MM.1S (cell line): ENCODE measurements around the gene DLG4.

ENCODE experiments used
- DNase-seq: peaks from one replicate; pipeline ENCODE4 v3.0.0-alpha.2; 2015
- H2AFZ ChIP-seq: fragments of 300-600 bp; sonication (generic); 2 replicates; pipeline ENCODE4 v1.6.0; 2016; ENCODE audit warnings: antibody characterized with exemption, low read length
- H3F3A ChIP-seq: fragments of 300-600 bp; sonication (generic); 2 replicates; pipeline ENCODE4 v1.6.1; 2016; ENCODE audit warnings: mild to moderate bottlenecking, antibody characterized with exemption, low read length, moderate library complexity, mixed read lengths; ENCODE audit not compliant: insufficient read depth
- H3K27ac ChIP-seq: fragments of 300-600 bp; sonication (generic); 2 replicates; pipeline ENCODE4 v1.5.1; 2016; ENCODE audit warnings: mild to moderate bottlenecking, low read length
- H3K27me3 ChIP-seq: fragments of 300-600 bp; sonication (generic); replicated peaks from 2 replicates; pipeline ENCODE4 v1.6.0; 2016; ENCODE audit warnings: low read length; ENCODE audit not compliant: insufficient read depth
- H3K36me3 ChIP-seq: fragments of 300-600 bp; sonication (generic); replicated peaks from 2 replicates; pipeline ENCODE4 v1.6.1; 2016; ENCODE audit warnings: mild to moderate bottlenecking, low read length, mixed read lengths; ENCODE audit not compliant: insufficient read depth
- H3K4me1 ChIP-seq: fragments of 300-600 bp; sonication (generic); 2 replicates; pipeline ENCODE4 v1.6.1; 2016; ENCODE audit warnings: low read length, mixed read lengths
- H3K4me2 ChIP-seq: fragments of 300-600 bp; sonication (generic); 2 replicates; pipeline ENCODE4 v1.6.0; 2016; ENCODE audit warnings: low read depth, low read length
- H3K4me3 ChIP-seq: fragments of 300-600 bp; sonication (generic); 2 replicates; pipeline ENCODE4 v1.5.1; 2016; ENCODE audit warnings: low read length, mixed read lengths
- H3K79me2 ChIP-seq: fragments of 300-600 bp; sonication (generic); 2 replicates; pipeline ENCODE4 v1.6.1; 2016; ENCODE audit warnings: mixed run types, low read length, mixed read lengths
- H3K9ac ChIP-seq: fragments of 300-600 bp; sonication (generic); 2 replicates; pipeline ENCODE4 v1.6.1; 2016; ENCODE audit warnings: low read length, mixed read lengths
- H3K9me2 ChIP-seq: fragments of 300-600 bp; sonication (generic); replicated peaks from 2 replicates; pipeline ENCODE4 v1.6.1; 2016; ENCODE audit warnings: mild to moderate bottlenecking, low read length, mixed read lengths; ENCODE audit not compliant: insufficient read depth
- H3K9me3 ChIP-seq: fragments of 300-600 bp; sonication (generic); replicated peaks from 2 replicates; pipeline ENCODE4 v1.6.1; 2016; ENCODE audit warnings: mild to moderate bottlenecking, low read length, mixed read lengths; ENCODE audit not compliant: insufficient read depth
- H4K20me1 ChIP-seq: fragments of 300-600 bp; sonication (generic); 2 replicates; pipeline ENCODE4 v1.6.1; 2016; ENCODE audit warnings: mild to moderate bottlenecking, low read length, moderate library complexity, mixed read lengths; ENCODE audit not compliant: insufficient read depth
- CTCF ChIP-seq: fragments of 300-600 bp; sonication (generic); IDR thresholded peaks from 2 replicates; pipeline ENCODE4 v1.5.1; 2016; ENCODE audit warnings: antibody characterized with exemption, low read length, mixed read lengths
- EZH2 ChIP-seq: fragments of 300-600 bp; sonication (generic); optimal IDR thresholded peaks from 2 replicates; pipeline ENCODE3; 2017; ENCODE audit warnings: low read depth, mild to moderate bottlenecking, antibody characterized with exemption, low read length, mixed read lengths
- EZH2phosphoT487 ChIP-seq: fragments of 300-600 bp; sonication (generic); IDR thresholded peaks from 2 replicates; pipeline ENCODE4 v1.6.1; 2018; ENCODE audit warnings: antibody characterized with exemption, low read length

Gene DLG4

GRCh38 chr17:7242717-7243452 is 23.2 kb upstream of the DLG4 start:
- Histone ChIP-seq H3K36me3 (0 out of 2 replicates have a peak, but pooled peaks cover 3% of the 10 kb centered on the region), H2AFZ (peak overlapping the region; percentile 84), H3K9ac (peak overlapping the region; percentile 91), H3K27ac (peak overlapping the region; percentile 75), H3K9me3 (no peaks in the 10 kb centered on the region), H4K20me1 (no peaks in the 10 kb centered on the region), H3F3A (peaks cover 42% of the 10 kb centered on the region), H3K4me3 (peak overlapping the region; percentile 96), H3K27me3 (no peaks in the 10 kb centered on the region), H3K4me1 (peaks cover 15% of the 10 kb centered on the region), H3K9me2 (no peaks in the 10 kb centered on the region), H3K79me2 (peaks cover 55% of the 10 kb centered on the region), H3K4me2 (peak overlapping the region; percentile 80)
- no peak for TF ChIP-seq EZH2
- no peak for TF ChIP-seq EZH2phosphoT487
- peak; percentile 12; the same call in 1 of the 2 replicates for TF ChIP-seq CTCF
- DNase-seq, result peak; percentile 96

- peak within 1 kb of the TSS; percentile 87 for H3K4me2 ChIP-seq
- DNase-seq, result peak; percentile 92
- H3K4me1 ChIP-seq, result peaks cover 20% of the 10 kb centered on the region
- peak within 1 kb of the TSS; percentile 91 for H3K9ac ChIP-seq
- no peak for TF ChIP-seq EZH2phosphoT487
- 0 out of 2 replicates have a peak, but pooled peaks cover 3% of the 10 kb centered on the region for H3K36me3 ChIP-seq
- no peaks in the 10 kb centered on the region for H3K9me2 ChIP-seq
- peaks cover 50% of the 10 kb centered on the region for H3F3A ChIP-seq
- H3K79me2 ChIP-seq, result peaks cover 54% of the 10 kb centered on the region
- peak within 1 kb of the TSS; percentile 75 for H3K27ac ChIP-seq
- H4K20me1 ChIP-seq, result no peaks in the 10 kb centered on the region
- H3K4me3 ChIP-seq, result peak within 1 kb of the TSS; percentile 96
- H3K27me3 ChIP-seq, result no peaks in the 10 kb centered on the region
- H3K9me3 ChIP-seq, result no peaks in the 10 kb centered on the region
- peak within 1 kb of the TSS; percentile 84 for H2AFZ ChIP-seq
These were observed 22.4 kb upstream of the DLG4 start, which contains the start of gene GABARAP for GRCh38 chr17:7241783-7242716. Gene GABARAP (minus strand): TSS chr17:7242449. CDS start chr17:7242330, 119 bp downstream.

GRCh38 chr17:7241090-7241733 is 21.6 kb upstream of the DLG4 start:
- no peaks in the 10 kb centered on the region for H3K9me3 ChIP-seq
- H3K9ac ChIP-seq, result peak overlapping the region; percentile 91
- peaks cover 20% of the 10 kb centered on the region for H3K4me1 ChIP-seq
- no peaks in the 10 kb centered on the region for H3K36me3 ChIP-seq
- H3F3A ChIP-seq, result peaks cover 54% of the 10 kb centered on the region
- no peaks in the 10 kb centered on the region for H4K20me1 ChIP-seq
- no peaks in the 10 kb centered on the region for H3K27me3 ChIP-seq
- H3K4me3 ChIP-seq, result peak overlapping the region; percentile 96
- peaks cover 54% of the 10 kb centered on the region for H3K79me2 ChIP-seq
- H3K9me2 ChIP-seq, result no peaks in the 10 kb centered on the region
- H2AFZ ChIP-seq, result no peak overlapping the region
- peak; percentile 31 for DNase-seq
- H3K4me2 ChIP-seq, result peak overlapping the region; percentile 87
- TF ChIP-seq EZH2phosphoT487 (no peak), CTCF (no peak), EZH2 (no peak)
- peak overlapping the region; percentile 75; the same call in 1 of the 2 replicates for H3K27ac ChIP-seq
